Keratinocyte (primary cell): ENCODE results near the gene ERC1. TPM values are rescaled to one million over a fixed set of nuclear protein-coding genes. Genes with fewer than 3 reads are reported as not detected.
A peak's percentile ranks its signal among the peaks of the same experiment; 100 is the strongest.

ENCODE experiments used
- DNase-seq: peaks from one replicate; pipeline ENCODE4 v3.0.0-alpha.2; 2011; ENCODE audit warnings: low read depth, missing footprints, low spot score
- FAIRE-seq: peaks from 2 replicates; lab custom pipeline; 2011; peaks lifted over from hg19 to GRCh38; lab: Jason Lieb, UNC
- H2AFZ ChIP-seq: 2 replicates; pipeline ENCODE4 v1.6.0; 2012; ENCODE audit warnings: low read length, control low read depth, inconsistent platforms; ENCODE audit not compliant: control insufficient read depth
- H3K27ac ChIP-seq: 2 replicates; pipeline ENCODE4 v1.5.1; 2011; ENCODE audit warnings: low read length; ENCODE audit not compliant: control insufficient read depth, insufficient read depth
- H3K27me3 ChIP-seq: 3 replicates; pipeline ENCODE4 v1.6.0; 2011; ENCODE audit warnings: low read length; ENCODE audit not compliant: control insufficient read depth, insufficient read depth; ENCODE audit errors: extremely low read depth
- H3K36me3 ChIP-seq, 2 experiments: 2 replicates in 1 of 2; 3 replicates in 1 of 2; pipeline ENCODE4 v1.5.1; 2011; ENCODE audit warnings: low read length in 2 of 2, mild to moderate bottlenecking in 1 of 2; ENCODE audit not compliant: control insufficient read depth in 2 of 2, insufficient read depth in 2 of 2; ENCODE audit errors: extremely low read depth in 1 of 2
- H3K4me1 ChIP-seq: 3 replicates; pipeline ENCODE4 v1.5.1; 2011; ENCODE audit warnings: low read length; ENCODE audit not compliant: control insufficient read depth, insufficient read depth; ENCODE audit errors: extremely low read depth
- H3K4me2 ChIP-seq: 3 replicates; pipeline ENCODE4 v1.6.0; 2011; ENCODE audit warnings: low read depth, low read length; ENCODE audit not compliant: control insufficient read depth, insufficient read depth; ENCODE audit errors: extremely low read depth
- H3K4me3 ChIP-seq, 3 experiments: fragments of 200-600 bp in 1 of 3; sonication (generic) in 1 of 3; 2 replicates in 2 of 3; 3 replicates in 1 of 3; pipeline ENCODE4 v1.5.1; 2011 to 2016; ENCODE audit warnings: low read length in 3 of 3, mild to moderate bottlenecking in 3 of 3, control low read depth in 2 of 3, inconsistent platforms in 1 of 3, low read depth in 1 of 3, mixed read lengths in 1 of 3, mixed run types in 1 of 3, moderate library complexity in 1 of 3; ENCODE audit not compliant: control insufficient read depth in 2 of 3, insufficient read depth in 2 of 3; ENCODE audit errors: extremely low read depth in 1 of 3
- H3K79me2 ChIP-seq: 2 replicates; pipeline ENCODE4 v1.6.0; 2012; ENCODE audit warnings: low read length; ENCODE audit not compliant: control insufficient read depth, insufficient read depth
- H3K9ac ChIP-seq: 3 replicates; pipeline ENCODE4 v1.6.0; 2011; ENCODE audit warnings: low read length; ENCODE audit not compliant: control insufficient read depth, insufficient read depth; ENCODE audit errors: extremely low read depth
- H3K9me1 ChIP-seq: 3 replicates; pipeline ENCODE4 v1.6.0; 2011; ENCODE audit warnings: low read length; ENCODE audit not compliant: control insufficient read depth, insufficient read depth; ENCODE audit errors: extremely low read depth
- H3K9me3 ChIP-seq: 2 replicates; pipeline ENCODE4 v1.5.1; 2012; ENCODE audit warnings: low read depth, low read length; ENCODE audit not compliant: control insufficient read depth
- H4K20me1 ChIP-seq: 3 replicates; pipeline ENCODE4 v1.6.0; 2011; ENCODE audit warnings: low read length; ENCODE audit not compliant: control insufficient read depth, insufficient read depth; ENCODE audit errors: extremely low read depth
- CTCF ChIP-seq, 3 experiments: IDR thresholded peaks in 1 of 3; conservative IDR thresholded peaks in 1 of 3; optimal IDR thresholded peaks in 1 of 3; 2 replicates in 2 of 3; 3 replicates in 1 of 3; pipeline versions ENCODE3 to v1.5.1; 2011; ENCODE audit warnings: low read length in 3 of 3, mild to moderate bottlenecking in 3 of 3, moderate library complexity in 2 of 3, control low read depth in 1 of 3, inconsistent platforms in 1 of 3; ENCODE audit not compliant: insufficient read depth in 2 of 3; ENCODE audit errors: extremely low read depth in 1 of 3
- EZH2 ChIP-seq: IDR thresholded peaks from one replicate; pipeline ENCODE4 v1.6.1; 2012; ENCODE audit warnings: inconsistent platforms, mild to moderate bottlenecking, low read length, moderate library complexity
- dilution Hi-C: fragments of 300-500 bp; cut with MboI; formaldehyde crosslinking; loops from one replicate; pipeline ENCODE4 v1.7.0; 2020; ENCODE audit warnings: low sequenced_read_pairs; ENCODE audit not compliant: extremely low pct_ligation_motif_present
- polyA plus RNA-seq, 5 experiments: library from polyadenylated mRNA; depleted of rRNA in 3 of 5; stranded (reverse) in 3 of 5; stranded (forward) in 1 of 5; unstranded in 1 of 5; fragments of >200 nt; gene quantifications; 1 replicate in 1 of 5; 2 replicates in 3 of 5; 3 replicates in 1 of 5; pipeline versions ENCODE4 v1.2.1 to v1.2.3, GENCODE V29; 2011 to 2012; ENCODE audit warnings: missing spikeins in 2 of 5, low read depth in 1 of 5, low replicate concordance in 1 of 5

ERC1 gene
- polyA plus RNA-seq, 1 donor (not counting 4 experiments of a cell fraction or from before 2014, with no cell fraction given): 16.1 TPM

GRCh38 chr12:1365703-1366102, 374.7 kb downstream of the ERC1 start:
- TF ChIP-seq CTCF (optimal IDR thresholded peaks at IDR 0.05 in 1 of 3, IDR thresholded peaks at IDR 0.05 in 1 of 3, conservative IDR thresholded peaks at IDR 0.05 in 1 of 3; ENCODE audit: extremely low read depth in 1 of 3, insufficient read depth in 2 of 3, low read length in 3 of 3) (no peak), EZH2 (no peak)
- Histone ChIP-seq H3K4me1 (no peaks in the 10 kb centered on the region), H2AFZ (no peak overlapping the region), H3K27me3 (no peaks in the 10 kb centered on the region), H3K27ac (no peak overlapping the region), H3K4me2 (no peak overlapping the region), H4K20me1 (no peaks in the 10 kb centered on the region), H3K36me3 (no peaks in the 10 kb centered on the region), H3K4me3 (no peak overlapping the region), H3K79me2 (no peaks in the 10 kb centered on the region), H3K9me1 (no peaks in the 10 kb centered on the region), H3K9me3 (no peaks in the 10 kb centered on the region), H3K9ac (no peak overlapping the region)
- dilution Hi-C loops: no loop called here
- FAIRE-seq (peak; percentile 17), DNase-seq (no peak)

- H3K4me2 ChIP-seq: no peak overlapping the region
- no peak for TF ChIP-seq EZH2
- TF ChIP-seq CTCF (optimal IDR thresholded peaks at IDR 0.05 in 1 of 3, IDR thresholded peaks at IDR 0.05 in 1 of 3, conservative IDR thresholded peaks at IDR 0.05 in 1 of 3; ENCODE audit: extremely low read depth in 1 of 3, insufficient read depth in 2 of 3, low read length in 3 of 3): no peak
- no peak overlapping the region for H3K4me3 ChIP-seq
- no peaks in the 10 kb centered on the region for H3K27me3 ChIP-seq
- H3K36me3 ChIP-seq: peaks cover 0 to 3% of the 10 kb centered on the region in 2 experiments
- H3K79me2 ChIP-seq: no peaks in the 10 kb centered on the region
- no peak for FAIRE-seq
- no peak for DNase-seq
- H3K4me1 ChIP-seq: no peaks in the 10 kb centered on the region
- no peak overlapping the region for H3K9ac ChIP-seq
- H2AFZ ChIP-seq: no peak overlapping the region
- no peaks in the 10 kb centered on the region for H3K9me3 ChIP-seq
- no peak overlapping the region for H3K27ac ChIP-seq
- dilution Hi-C loops: no loop called here
- H4K20me1 ChIP-seq: no peaks in the 10 kb centered on the region
- no peaks in the 10 kb centered on the region for H3K9me1 ChIP-seq
These were observed 376.6 kb downstream of the ERC1 start for GRCh38 chr12:1367331-1368291.
